ENCODE measurements around the gene ANKRD11.

DNA sequence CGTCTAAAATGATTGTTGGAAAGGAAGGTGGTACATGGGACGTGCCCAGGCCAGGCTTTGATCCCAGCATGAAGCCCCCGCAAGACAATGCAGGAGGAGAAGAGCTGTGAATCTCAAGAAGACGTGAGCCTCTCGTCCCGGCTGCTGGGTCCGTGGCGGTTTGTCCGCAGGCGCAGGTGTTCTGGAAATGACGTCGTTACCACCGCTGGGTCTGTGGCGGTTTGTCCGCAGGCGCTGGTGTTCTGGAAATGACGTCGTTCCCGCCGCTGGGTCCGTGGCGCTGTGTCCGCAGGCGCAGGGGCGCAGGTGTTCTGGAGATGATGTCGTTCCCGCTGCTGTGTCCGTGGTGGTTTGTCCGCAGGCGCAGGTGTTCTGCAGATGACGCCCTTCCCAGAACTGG lies 31.9 kb upstream of the ANKRD11 start:
- TF ChIP-seq, protein P1, sequence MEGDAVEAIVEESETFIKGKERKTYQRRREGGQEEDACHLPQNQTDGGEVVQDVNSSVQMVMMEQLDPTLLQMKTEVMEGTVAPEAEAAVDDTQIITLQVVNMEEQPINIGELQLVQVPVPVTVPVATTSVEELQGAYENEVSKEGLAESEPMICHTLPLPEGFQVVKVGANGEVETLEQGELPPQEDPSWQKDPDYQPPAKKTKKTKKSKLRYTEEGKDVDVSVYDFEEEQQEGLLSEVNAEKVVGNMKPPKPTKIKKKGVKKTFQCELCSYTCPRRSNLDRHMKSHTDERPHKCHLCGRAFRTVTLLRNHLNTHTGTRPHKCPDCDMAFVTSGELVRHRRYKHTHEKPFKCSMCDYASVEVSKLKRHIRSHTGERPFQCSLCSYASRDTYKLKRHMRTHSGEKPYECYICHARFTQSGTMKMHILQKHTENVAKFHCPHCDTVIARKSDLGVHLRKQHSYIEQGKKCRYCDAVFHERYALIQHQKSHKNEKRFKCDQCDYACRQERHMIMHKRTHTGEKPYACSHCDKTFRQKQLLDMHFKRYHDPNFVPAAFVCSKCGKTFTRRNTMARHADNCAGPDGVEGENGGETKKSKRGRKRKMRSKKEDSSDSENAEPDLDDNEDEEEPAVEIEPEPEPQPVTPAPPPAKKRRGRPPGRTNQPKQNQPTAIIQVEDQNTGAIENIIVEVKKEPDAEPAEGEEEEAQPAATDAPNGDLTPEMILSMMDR (IDR thresholded peaks at IDR 0.05; ENCODE audit: insufficient read depth, low read length, poor library complexity, severe bottlenecking): no peak
- no peak for TF ChIP-seq EZH2phosphoT487 (conservative IDR thresholded peaks at IDR 0.05; ENCODE audit: low read length)

Data from SU-DHL-6 (cell line).